Adrenal gland (tissue), 12 donors: ENCODE measurements around the gene SULT1A1. TPM values are rescaled to one million over a fixed set of nuclear protein-coding genes. Genes with fewer than 3 reads are reported as not detected.
"Not testable (repeated sequence)": the region's sequence is repeated elsewhere in the genome, so short reads cannot be mapped to it uniquely, and the experiment has no call there.

Experiments
- DNase-seq, 7 donors: peaks; one replicate each; pipeline ENCODE4 v3.0.0-alpha.2; 2019 to 2020
- H3K27ac ChIP-seq, 5 donors: fragments of 200-600 bp; sonication (generic) in 4 of 5; 1 replicate in 3 of 5; 2 replicates in 2 of 5; pipeline versions ENCODE4 v1.5.1 to v1.8.0; 2016 to 2020; ENCODE audit warnings: mild to moderate bottlenecking in 1 of 5
- H3K27me3 ChIP-seq: fragments of 200-600 bp; 2 replicates; pipeline ENCODE4 v1.8.0; 2021
- H3K36me3 ChIP-seq, 2 donors: fragments of 200-600 bp; replicated peaks in 1 of 2; 1 replicate in 1 of 2; 2 replicates in 1 of 2; pipeline versions ENCODE4 v1.5.1 to v1.8.0; 2018 to 2022
- H3K4me1 ChIP-seq, 2 donors: fragments of 200-600 bp; replicated peaks in 1 of 2; 1 replicate in 1 of 2; 2 replicates in 1 of 2; pipeline versions ENCODE4 v1.5.1 to v1.8.0; 2018 to 2021
- H3K4me3 ChIP-seq, 4 donors: fragments of 200-600 bp; sonication (generic) in 3 of 4; one replicate each; pipeline ENCODE4 v1.5.1; 2016 to 2018
- H3K9me3 ChIP-seq, 3 donors: fragments of 200-600 bp; sonication (generic) in 1 of 3; replicated peaks in 1 of 3; 1 replicate in 2 of 3; 2 replicates in 1 of 3; pipeline versions ENCODE4 v1.5.1 to v1.8.0; 2016 to 2021
- CTCF ChIP-seq, 6 experiments: fragments of 450-650 bp in 4 of 6; fragments of 200-600 bp in 2 of 6; sonication (generic) in 1 of 6; IDR thresholded peaks; 1 replicate in 5 of 6; 2 replicates in 1 of 6; pipeline versions ENCODE4 v1.5.1 to v1.8.0; 2016 to 2021; ENCODE audit warnings: antibody characterized with exemption in 6 of 6, mild to moderate bottlenecking in 2 of 6, moderate library complexity in 1 of 6
- POLR2A ChIP-seq, 2 donors: fragments of 450-650 bp; IDR thresholded peaks; one replicate each; pipeline ENCODE4 v1.6.1; 2017; ENCODE audit warnings: antibody characterized with exemption in 2 of 2, mild to moderate bottlenecking in 2 of 2, moderate library complexity in 1 of 2
- WGBS, 4 donors: extraction: QIAGEN DNeasy Blood & Tissue Kit in 2 of 4; methylation state at CpG; one replicate each; pipeline versions ENCODE4 v1.1.5 to v1.1.7; 2013 to 2017; 5-methylcytosine and 5-hydroxymethylcytosine counted together
- intact Hi-C, 2 donors: fragments of 100-400 bp; cut with DNase I; formaldehyde crosslinking; loops; one replicate each; pipeline versions ENCODE4 v1.14.1 to v1.15.0; 2022 to 2023
- polyA plus RNA-seq, 3 donors: library from polyadenylated mRNA; stranded (reverse); fragments of 200-250 nt in 2 of 3; fragments of 350-450 nt in 1 of 3; fragmentation: Illumina TruSeq in 1 of 3; extraction: RNeasy Lipid Tissue Mini Kit (QIAGEN cat#74804) in 1 of 3; gene quantifications; one replicate each; pipeline ENCODE4 v1.2.3, GENCODE V29; 2013 to 2014
- total RNA-seq, 9 donors: library from RNA; depleted of rRNA in 4 of 9; stranded (reverse); fragments of >200 nt in 4 of 9; fragments of 120-200 nt in 1 of 9; fragmentation: NEBNext Ultra II Directional in 1 of 9; extraction: Animal tissue kit (Norgen Biotek cat#: 25700) in 1 of 9; gene quantifications; one replicate each; pipeline versions ENCODE4 v1.1.0 to v1.2.4, GENCODE V29; 2013 to 2023
- donor health status: healthy with polysubstance abuse.
- donor health status: Bipolar disorder and iron deficiency.
- donor health status: DM: yes; HTN: yes; CAD: no.
- donor health status: DM: no; HTN: no; CAD: no.
- donor health status: DM: no; HTN: no; CAD: no.
- donor health status: DM: yes; HTN: yes; CAD: no.

SULT1A1 gene
- total and polyA plus RNA-seq, 12 donors, result 47.2 to 367 (median 112) TPM

DNA sequence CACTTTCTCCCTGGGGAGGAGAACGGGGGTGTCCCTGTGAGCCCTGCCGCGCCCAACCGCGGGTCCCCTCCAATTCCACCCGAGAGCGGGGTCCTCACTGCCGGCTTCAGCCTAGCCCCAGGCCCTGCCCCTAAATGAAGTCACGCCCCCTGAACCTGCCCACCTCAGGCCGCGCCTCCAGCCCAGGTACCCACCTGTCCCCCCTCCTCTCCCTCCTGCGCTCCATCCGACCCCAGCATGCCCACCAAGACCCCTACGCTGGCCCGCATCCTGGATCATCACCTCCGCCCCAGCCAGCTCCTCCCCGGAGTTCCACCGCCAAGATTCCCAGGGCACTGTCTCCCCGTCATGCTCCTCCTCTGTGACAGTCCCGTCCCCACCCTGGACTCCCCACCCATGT is 8.9 kb downstream of the SULT1A1 start:
- intact Hi-C loops, result loop anchor here in 1 of 2 donors (10.0 kb wide), 1 partner anchor 106 kb away; the partner anchor contains the start of genes APOBR and CLN3
- H3K27me3 ChIP-seq, H3K9me3 ChIP-seq, H3K27ac ChIP-seq, H3K4me1 ChIP-seq, H3K4me3 ChIP-seq: not testable (repeated sequence)
- 51 to 80% (median 71%) methylated on average over 2 to 9 of the region's 20 CpGs for WGBS, 4 donors
- H3K36me3 ChIP-seq, result peaks cover 0 to 16% of the 10 kb centered on the region in 2 donors
- DNase-seq, result peak in 1 of 7 donors; percentile 5

GRCh38 chr16:28599377-28600285 is 10.2 kb downstream of the SULT1A1 start:
- H3K4me1 ChIP-seq, DNase-seq, H3K36me3 ChIP-seq, H3K4me3 ChIP-seq, H3K27ac ChIP-seq, H3K9me3 ChIP-seq, H3K27me3 ChIP-seq: not testable (repeated sequence)
- WGBS, 4 donors, result no CpG with 5 or more reads among the region's 17 CpGs
- intact Hi-C loops, result loop anchor here in 1 of 2 donors (10.0 kb wide), 1 partner anchor 105 kb away; the partner anchor contains the start of genes APOBR and CLN3

- intact Hi-C loops, result no loop called here
- 73 to 78% (median 77%) methylated on average over 6 to 9 of the region's 9 CpGs for WGBS, 4 donors
- H3K4me3 ChIP-seq, result no peak overlapping the region
- peaks cover 3 to 4% of the 10 kb centered on the region in 2 donors for H3K4me1 ChIP-seq
- TF ChIP-seq POLR2A (IDR thresholded peaks at IDR 0.05) (no peak), CTCF (IDR thresholded peaks at IDR 0.05) (no peak)
- H3K9me3 ChIP-seq, result no peaks in the 10 kb centered on the region
- H3K27ac ChIP-seq, result no peak overlapping the region
- H3K36me3 ChIP-seq, result no peaks in the 10 kb centered on the region
- no peak for DNase-seq
- no peaks in the 10 kb centered on the region for H3K27me3 ChIP-seq
Observed at GRCh38 chr16:28597692-28598261, 12.1 kb downstream of the SULT1A1 start.

GRCh38 chr16:28596840-28597691 is 12.8 kb downstream of the SULT1A1 start, which contains the start of gene SULT1A2:
Gene SULT1A2, minus strand, starts transcription at chr16:28597050. Its CDS starts 1,120 bp downstream, at chr16:28595930.
- 45 to 61% (median 52%) methylated on average over 8 to 11 of the region's 11 CpGs for WGBS, 4 donors
- H3K4me3 ChIP-seq, result no peak within 1 kb of the TSS

More at GRCh38 chr16:28596840-28597691, 12.8 kb downstream of the SULT1A1 start, which contains the start of gene SULT1A2:
- no peaks in the 10 kb centered on the region for H3K9me3 ChIP-seq
- intact Hi-C loops, result no loop called here
- TF ChIP-seq CTCF (IDR thresholded peaks at IDR 0.05), result no peak
- TF ChIP-seq POLR2A (IDR thresholded peaks at IDR 0.05), result no peak
- H3K27ac ChIP-seq, result peak within 1 kb of the TSS in 1 of 5 donors; percentile 29
- DNase-seq, result no peak
- no peaks in the 10 kb centered on the region for H3K27me3 ChIP-seq
- H3K4me1 ChIP-seq, result peaks cover 3 to 4% of the 10 kb centered on the region in 2 donors
- H3K36me3 ChIP-seq, result no peaks in the 10 kb centered on the region
